OCI-LY3 (cell line): ENCODE measurements around the gene PIP5K1C.

Experiments
- H2AFZ ChIP-seq: fragments of 200-600, 300-600 bp; shearing (Covaris generic); 2 replicates; pipeline ENCODE4 v1.6.0; 2014; ENCODE audit warnings: antibody characterized with exemption, low read depth, low read length
- H3K27ac ChIP-seq: fragments of 200-600, 300-600 bp; sonication (generic); 2 replicates; pipeline ENCODE4 v1.5.1; 2014; ENCODE audit warnings: mild to moderate bottlenecking, low read length, moderate library complexity, mixed read lengths
- H3K27me3 ChIP-seq: fragments of 200-600, 300-600 bp; sonication (generic); 2 replicates; pipeline ENCODE4 v1.6.1; 2014; ENCODE audit warnings: low read depth, low read length, mixed read lengths
- H3K36me3 ChIP-seq: fragments of 200-600, 300-600 bp; sonication (generic); replicated peaks from 2 replicates; pipeline ENCODE3; 2014; ENCODE audit warnings: low read depth, low read length, mixed read lengths
- H3K4me1 ChIP-seq: fragments of 300-600, 200-600 bp; sonication (generic); 2 replicates; pipeline ENCODE4 v1.6.1; 2014; ENCODE audit warnings: low read length, mixed read lengths
- H3K4me2 ChIP-seq: fragments of 200-600, 300-600 bp; sonication (generic); 2 replicates; pipeline ENCODE4 v1.6.1; 2014; ENCODE audit warnings: low read length, mixed read lengths
- H3K4me3 ChIP-seq: fragments of 300-600, 200-600 bp; sonication (generic); 2 replicates; pipeline ENCODE4 v1.5.1; 2014; ENCODE audit warnings: antibody characterized with exemption, mild to moderate bottlenecking, low read length, moderate library complexity
- H3K79me2 ChIP-seq: fragments of 300-600, 200-600 bp; shearing (Covaris generic); 2 replicates; pipeline ENCODE4 v1.6.1; 2014; ENCODE audit warnings: mild to moderate bottlenecking, low read length, mixed read lengths
- H3K9ac ChIP-seq: fragments of 300-600, 200-600 bp; shearing (Covaris generic); 2 replicates; pipeline ENCODE4 v1.6.0; 2014; ENCODE audit warnings: mild to moderate bottlenecking, low read length, moderate library complexity
- H3K9me3 ChIP-seq: fragments of 200-600, 300-600 bp; shearing (Covaris generic); 2 replicates; pipeline ENCODE4 v1.6.1; 2014; ENCODE audit warnings: low read length, mixed read lengths; ENCODE audit not compliant: insufficient read depth
- H4K20me1 ChIP-seq: fragments of 200-600, 300-600 bp; sonication (generic); 2 replicates; pipeline ENCODE4 v1.6.1; 2016; ENCODE audit warnings: low read length, mixed read lengths; ENCODE audit not compliant: insufficient read depth
- CTCF ChIP-seq: fragments of 200-600, 300-600 bp; sonication (generic); IDR thresholded peaks from 2 replicates; pipeline ENCODE4 v1.5.1; 2014; ENCODE audit warnings: antibody characterized with exemption, low read length, low read depth
- EZH2phosphoT487 ChIP-seq: fragments of 200-600 bp; shearing (Covaris generic); IDR thresholded peaks from 2 replicates; pipeline ENCODE4 v1.6.1; 2018; ENCODE audit warnings: antibody characterized with exemption, mixed run types, low read depth

PIP5K1C gene

GRCh38 chr19:3653081-3653795, 47.0 kb downstream of the PIP5K1C start:
- Histone ChIP-seq H3K9ac (no peak overlapping the region), H2AFZ (no peak overlapping the region), H3K4me1 (peaks cover 22% of the 10 kb centered on the region), H3K27ac (no peak overlapping the region), H3K9me3 (no peaks in the 10 kb centered on the region), H3K4me2 (no peak overlapping the region), H3K79me2 (no peaks in the 10 kb centered on the region), H3K4me3 (no peak overlapping the region), H3K27me3 (no peaks in the 10 kb centered on the region), H4K20me1 (0 out of 2 replicates have a peak, but pooled peaks cover 3% of the 10 kb centered on the region), H3K36me3 (peaks cover 42% of the 10 kb centered on the region)
- no peak for TF ChIP-seq EZH2phosphoT487
- TF ChIP-seq CTCF: no peak

GRCh38 chr19:3652422-3652821, 47.8 kb downstream of the PIP5K1C start:
- Histone ChIP-seq H3K4me1 (peaks cover 21% of the 10 kb centered on the region), H3K36me3 (peaks cover 34% of the 10 kb centered on the region), H3K9me3 (no peaks in the 10 kb centered on the region), H3K4me2 (no peak overlapping the region), H3K27me3 (no peaks in the 10 kb centered on the region), H2AFZ (no peak overlapping the region), H4K20me1 (0 out of 2 replicates have a peak, but pooled peaks cover 3% of the 10 kb centered on the region), H3K4me3 (no peak overlapping the region), H3K27ac (no peak overlapping the region), H3K9ac (no peak overlapping the region), H3K79me2 (no peaks in the 10 kb centered on the region)
- TF ChIP-seq EZH2phosphoT487 (no peak), CTCF (no peak)

- H3K27me3 ChIP-seq: no peaks in the 10 kb centered on the region
- no peak overlapping the region for H3K4me2 ChIP-seq
- H3K79me2 ChIP-seq: no peaks in the 10 kb centered on the region
- H3K36me3 ChIP-seq: peaks cover 26% of the 10 kb centered on the region
- no peak overlapping the region for H3K9ac ChIP-seq
- TF ChIP-seq EZH2phosphoT487 (no peak), CTCF (no peak)
- H3K4me3 ChIP-seq: no peak overlapping the region
- H3K4me1 ChIP-seq: peaks cover 14% of the 10 kb centered on the region
- H2AFZ ChIP-seq: no peak overlapping the region
- 0 out of 2 replicates have a peak, but pooled peaks cover 3% of the 10 kb centered on the region for H4K20me1 ChIP-seq
- no peaks in the 10 kb centered on the region for H3K9me3 ChIP-seq
- no peak overlapping the region for H3K27ac ChIP-seq
Measured at GRCh38 chr19:3651684-3652083, 48.6 kb downstream of the PIP5K1C start.

DNA sequence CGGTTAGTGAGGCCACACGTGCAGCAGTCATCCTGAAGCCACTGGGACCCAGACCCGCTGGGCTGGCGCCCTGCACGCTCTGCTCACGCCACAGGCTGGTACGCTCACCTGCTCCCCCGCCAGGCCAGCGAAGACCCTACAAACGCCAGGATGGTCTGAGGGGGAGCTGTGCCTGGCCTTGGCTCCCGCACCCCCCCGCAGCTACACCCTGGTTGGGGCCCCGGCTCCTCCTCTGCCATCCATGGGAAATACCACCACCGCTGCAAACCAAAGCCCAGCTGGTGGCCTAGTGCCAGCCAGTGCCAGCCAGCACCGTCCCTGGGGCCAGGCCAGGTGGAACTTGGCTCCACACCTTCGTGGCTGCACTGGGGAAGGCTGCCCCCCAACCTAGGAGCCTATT, 50.4 kb downstream of the PIP5K1C start:
- Histone ChIP-seq H3K4me3 (no peak overlapping the region), H3K36me3 (peaks cover 25% of the 10 kb centered on the region), H3K4me2 (no peak overlapping the region), H3K4me1 (no peaks in the 10 kb centered on the region), H3K27ac (no peak overlapping the region), H4K20me1 (no peaks in the 10 kb centered on the region), H3K9ac (no peak overlapping the region), H3K27me3 (no peaks in the 10 kb centered on the region), H2AFZ (no peak overlapping the region), H3K9me3 (no peaks in the 10 kb centered on the region), H3K79me2 (no peaks in the 10 kb centered on the region)
- no peak for TF ChIP-seq EZH2phosphoT487
